C4-2B (cell line): ENCODE data around the gene AHR.
"Not testable (repeated sequence)": the region's sequence is repeated elsewhere in the genome, so short reads cannot be mapped to it uniquely, and the experiment has no call there.

Source experiments
- CTCF ChIP-seq: fragments of 450-650 bp; conservative IDR thresholded peaks from 2 replicates; pipeline ENCODE4 v1.5.1; 2017; ENCODE audit warnings: mild to moderate bottlenecking
- ZFX ChIP-seq: fragments of 450-650 bp; IDR thresholded peaks from 2 replicates; pipeline ENCODE4 v1.6.1; 2017

GRCh38 chr7:17350321-17350720 is 51.9 kb downstream of the AHR start:
- not testable (repeated sequence) for TF ChIP-seq CTCF, ZFX
